GM19372 (cell line): Measurements from ENCODE around the gene STRBP.
"Not testable (repeated sequence)": the region's sequence is repeated elsewhere in the genome, so short reads cannot be mapped to it uniquely, and the experiment has no call there.

Source experiments
- ATAC-seq: cut with Tn5 transposase; IDR thresholded peaks from one replicate; pipeline ENCODE4 v1.9.1; 2021; ENCODE audit warnings: mild to moderate bottlenecking, low read depth, moderate library complexity; ENCODE audit not compliant: unreplicated experiment

The STRBP gene

DNA sequence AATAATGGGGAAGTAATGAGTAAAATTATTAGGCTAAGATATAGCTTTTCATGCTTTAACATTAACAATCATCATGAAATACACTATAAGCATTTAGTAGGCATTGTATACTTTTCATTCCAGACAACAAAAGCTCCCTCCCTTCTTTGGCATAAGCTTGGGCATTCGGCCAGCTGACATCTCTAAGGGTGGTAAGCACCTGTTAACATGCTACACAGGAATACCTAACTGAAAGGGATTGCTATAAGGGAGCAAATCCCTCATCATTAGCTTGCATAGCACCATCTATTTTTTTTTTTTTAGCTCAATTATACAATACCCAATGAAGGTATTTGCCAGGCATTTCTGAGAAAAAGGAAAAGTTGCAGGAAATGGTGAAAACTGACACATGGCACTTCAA, 16.6 kb downstream of the STRBP start:
- ATAC-seq = no peak

DNA sequence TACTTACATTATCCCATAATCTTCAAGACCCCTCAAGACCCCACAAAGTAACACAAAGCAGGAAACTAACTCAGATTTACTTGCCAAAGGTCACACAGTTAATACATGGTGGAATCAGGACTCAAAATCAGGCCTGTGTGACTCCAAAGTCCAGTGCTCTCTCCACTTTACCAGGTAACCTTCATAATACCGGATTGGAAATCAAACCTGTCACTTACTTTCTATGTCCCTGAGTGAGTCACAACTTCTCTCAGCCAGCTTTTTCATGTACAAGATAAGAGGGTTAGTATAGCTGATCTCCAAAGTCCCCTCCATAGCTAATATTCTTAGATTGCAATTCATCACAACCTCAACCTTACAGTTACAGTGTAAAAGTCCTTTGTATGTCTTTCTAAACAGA, 17.1 kb downstream of the STRBP start:
- no peak for ATAC-seq

DNA sequence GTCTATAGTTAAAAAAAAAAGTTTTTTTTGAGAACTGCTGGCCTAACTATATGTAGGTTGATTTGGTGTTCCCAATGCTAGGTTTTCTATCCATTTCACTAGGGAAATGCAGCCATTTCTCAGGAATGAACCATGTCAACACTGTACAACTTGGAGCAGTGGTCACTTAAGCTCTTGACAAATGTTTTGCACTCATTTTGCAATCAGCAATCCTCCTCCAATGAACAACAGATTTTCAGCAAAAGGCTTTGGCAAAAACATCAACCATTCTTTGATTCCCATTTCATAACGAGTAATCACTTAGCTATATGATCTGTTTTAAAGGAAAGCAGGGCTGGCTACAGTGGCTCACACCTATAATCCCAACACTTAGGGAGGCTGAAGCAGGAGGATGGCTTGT, 17.9 kb downstream of the STRBP start:
- ATAC-seq = no peak

DNA sequence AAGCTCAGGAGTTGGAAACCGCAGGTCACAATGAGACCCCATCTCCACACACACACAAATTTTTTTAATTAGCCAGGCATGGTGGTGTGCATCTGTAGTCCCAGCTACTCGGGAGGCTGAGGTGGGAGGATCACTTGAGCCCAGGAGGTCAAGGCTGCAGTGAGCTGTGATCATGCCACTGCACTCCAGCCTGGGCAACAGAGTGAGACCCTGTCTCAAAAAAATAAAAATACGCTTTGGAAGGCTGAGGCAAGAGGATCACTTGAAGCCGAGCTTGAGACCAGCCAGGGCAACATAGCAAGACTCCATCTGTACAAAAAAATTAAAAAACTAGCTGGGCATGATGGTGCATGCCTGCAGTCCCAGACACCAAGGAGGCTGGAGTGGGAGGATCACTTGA, 19.2 kb downstream of the STRBP start:
- ATAC-seq = not testable (repeated sequence)

DNA sequence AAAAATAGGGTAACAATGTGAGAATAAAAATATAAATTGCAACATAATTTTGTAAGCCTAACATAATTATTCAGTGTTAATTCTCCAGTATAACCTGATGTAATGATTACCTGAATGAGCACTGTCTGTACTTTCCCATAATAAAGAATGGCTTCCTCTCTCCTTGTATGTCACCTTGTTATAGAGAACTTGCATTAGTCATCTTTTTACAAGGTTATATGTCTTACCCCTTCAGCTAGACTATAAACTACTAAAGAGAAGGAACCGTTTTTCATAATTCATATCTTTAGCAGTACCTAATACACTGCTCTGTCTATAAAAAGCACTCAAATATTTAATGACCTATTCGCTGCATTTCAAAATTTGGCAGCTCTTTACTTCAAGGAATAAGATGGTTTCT, 19.8 kb downstream of the STRBP start:
- ATAC-seq = no peak

DNA sequence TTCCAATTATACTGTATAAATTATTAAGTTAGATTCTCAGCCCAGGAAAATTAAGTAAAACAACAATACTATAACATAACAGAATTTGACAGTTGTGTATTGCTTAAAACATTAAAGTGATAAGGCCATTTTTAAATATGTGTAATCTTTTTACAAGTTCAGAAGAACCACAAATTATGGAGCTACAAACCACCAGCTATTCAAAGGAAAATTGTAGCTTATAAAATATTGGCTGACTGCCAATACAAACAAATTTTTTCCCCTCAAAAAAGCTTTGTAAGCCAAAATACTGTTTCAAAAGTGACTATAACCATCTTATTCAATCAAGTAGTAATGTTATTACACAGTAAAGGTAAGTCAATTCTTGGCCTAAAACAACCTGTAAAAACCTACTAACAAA, 21.9 kb downstream of the STRBP start:
- ATAC-seq = no peak

DNA sequence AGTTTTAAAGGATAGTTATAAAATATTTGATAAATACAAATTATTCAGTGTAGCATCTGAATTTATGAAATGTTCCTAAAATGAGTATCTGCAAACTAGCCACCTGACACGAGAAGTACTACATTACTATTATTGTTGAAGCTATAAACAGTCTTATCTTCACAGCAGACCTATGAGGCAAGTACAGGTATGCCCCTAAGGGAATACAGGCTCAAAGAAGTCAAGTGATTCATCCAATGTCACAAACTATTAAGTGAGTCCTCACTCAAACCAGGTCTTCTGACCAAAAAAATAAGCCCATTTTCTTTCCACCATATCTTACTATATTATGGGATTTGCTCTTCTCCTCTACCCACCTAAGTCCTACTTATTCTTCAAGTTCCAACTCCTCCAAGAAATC, 28.7 kb downstream of the STRBP start:
- ATAC-seq = no peak

DNA sequence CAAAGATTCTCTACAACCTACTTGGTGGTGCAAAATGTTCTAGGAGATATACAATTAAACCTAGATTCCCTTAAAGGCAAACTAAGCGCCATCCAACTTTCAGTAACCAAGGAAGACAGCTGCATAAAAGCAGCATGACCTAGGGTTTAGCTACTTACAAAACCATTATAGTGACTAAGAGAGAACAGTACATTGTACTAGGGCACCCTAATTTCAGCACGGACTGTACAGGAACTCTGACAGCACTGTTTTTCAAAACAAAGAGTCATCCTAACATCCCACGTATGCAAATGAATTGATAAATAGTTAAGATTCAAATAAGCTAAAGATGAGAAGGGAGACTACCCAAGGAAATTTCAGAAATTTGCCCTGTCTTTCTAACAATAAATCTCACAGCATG, 30.0 kb downstream of the STRBP start:
- no peak for ATAC-seq

DNA sequence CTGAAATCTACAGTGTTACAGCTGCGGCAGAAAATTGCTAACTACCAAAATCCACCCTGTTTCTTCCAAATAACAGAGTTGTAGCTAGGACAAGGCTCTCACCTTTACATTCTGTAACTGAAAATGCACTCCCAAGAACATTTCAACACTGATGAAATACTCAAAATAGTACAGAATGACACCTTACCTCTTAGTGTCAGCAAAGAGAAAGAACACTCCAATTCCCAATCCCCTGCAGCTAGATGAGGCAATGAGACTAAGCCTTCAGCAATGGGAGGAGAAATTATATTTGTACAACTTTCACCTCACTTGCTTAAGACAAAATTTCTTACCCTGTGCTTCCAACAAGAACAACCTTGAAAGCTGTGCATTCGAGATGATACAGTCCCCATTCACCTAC, 31.2 kb downstream of the STRBP start:
- ATAC-seq = no peak

DNA sequence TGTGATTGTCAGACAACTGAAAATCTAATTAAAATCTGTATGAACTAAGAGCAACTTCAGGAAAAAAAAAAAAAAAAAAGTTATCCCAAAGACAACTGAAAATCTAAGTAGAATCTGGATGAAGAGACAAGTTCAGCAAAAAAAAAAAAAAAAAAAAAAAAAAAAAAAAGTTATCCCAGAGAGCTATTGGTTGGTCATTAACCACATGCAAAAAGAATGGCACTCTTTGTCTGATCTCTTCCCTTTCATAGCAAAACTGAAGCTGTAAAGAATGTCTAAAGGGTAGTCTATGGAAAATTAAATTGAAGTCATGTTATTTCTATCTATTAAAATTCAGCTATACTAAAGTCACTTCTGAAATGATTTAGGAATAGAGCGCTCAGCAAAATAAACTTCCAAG, 32.9 kb downstream of the STRBP start:
- no peak for ATAC-seq

DNA sequence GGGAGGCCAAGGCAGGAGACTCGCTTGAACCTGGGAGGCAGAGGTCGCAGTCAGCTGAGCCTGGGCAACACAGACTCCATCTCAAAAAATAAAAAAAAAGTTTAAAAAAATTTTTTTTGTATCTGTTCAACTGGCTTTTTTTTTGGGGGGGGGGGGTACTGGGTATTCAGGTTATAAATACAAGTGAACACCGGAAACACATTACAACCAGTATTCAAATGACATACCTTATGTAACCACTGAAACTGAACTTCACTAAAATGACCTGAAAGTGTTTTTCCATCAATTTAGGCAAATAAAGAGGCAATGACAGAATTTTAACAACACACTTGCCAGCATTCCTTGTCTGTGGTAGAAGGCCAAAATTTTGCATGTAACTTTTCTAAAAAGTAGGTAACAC, 33.5 kb downstream of the STRBP start:
- ATAC-seq = no peak

DNA sequence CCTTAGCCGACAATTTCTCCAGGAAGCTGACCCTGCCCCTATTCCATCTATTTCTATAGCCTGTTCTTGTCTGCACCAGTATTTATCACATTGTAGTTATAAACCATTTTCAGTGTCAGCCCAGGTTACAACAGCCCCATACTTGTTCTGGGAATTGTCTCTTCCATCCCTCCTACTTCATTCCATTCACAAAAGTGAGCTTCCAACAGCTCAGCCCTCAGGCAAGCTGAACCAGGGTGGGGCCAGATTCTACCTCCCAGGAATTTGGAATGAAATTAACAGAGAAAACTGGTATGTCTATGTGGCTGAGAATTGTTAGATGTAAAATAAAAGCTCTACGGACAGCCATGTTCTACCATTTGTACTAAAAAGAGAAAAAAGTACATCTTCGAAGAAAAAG, 36.1 kb downstream of the STRBP start:
- no peak for ATAC-seq

DNA sequence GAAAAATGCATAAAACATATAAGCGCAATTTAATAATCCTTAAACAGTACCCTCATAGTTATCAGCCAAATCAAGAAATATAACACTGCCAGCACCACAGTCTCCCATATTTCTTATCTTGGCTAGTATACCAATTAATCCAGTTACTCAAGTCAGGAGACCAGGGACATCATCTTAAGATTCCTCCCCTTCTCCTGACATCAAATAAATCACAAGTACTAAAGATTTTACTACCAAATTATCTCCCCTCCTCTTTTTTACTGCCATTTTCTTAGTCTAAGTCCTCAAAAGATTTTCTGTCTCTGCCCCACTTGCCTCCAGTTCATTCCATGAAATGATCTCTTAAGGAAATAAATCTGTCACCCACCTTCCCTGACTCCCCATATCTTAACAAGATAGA, 37.0 kb downstream of the STRBP start:
- ATAC-seq = no peak

DNA sequence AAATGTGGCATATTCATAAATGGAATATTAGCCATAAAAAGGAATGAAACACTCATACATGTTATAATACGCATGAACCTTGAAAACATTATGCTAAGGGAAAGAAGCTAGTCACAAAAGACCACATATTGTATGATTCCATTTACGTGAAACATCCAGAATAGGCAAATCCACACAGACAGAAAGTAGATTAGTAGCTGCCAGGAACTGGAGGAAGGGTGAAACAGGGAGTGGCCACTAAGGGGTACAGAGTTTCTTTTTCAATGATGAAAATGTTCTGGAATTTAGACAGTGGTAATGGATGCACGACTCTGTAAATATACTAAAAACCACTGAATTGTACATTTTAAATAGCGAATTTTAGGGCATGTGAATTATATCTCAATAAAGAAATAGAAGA, 39.4 kb downstream of the STRBP start:
- no peak for ATAC-seq

DNA sequence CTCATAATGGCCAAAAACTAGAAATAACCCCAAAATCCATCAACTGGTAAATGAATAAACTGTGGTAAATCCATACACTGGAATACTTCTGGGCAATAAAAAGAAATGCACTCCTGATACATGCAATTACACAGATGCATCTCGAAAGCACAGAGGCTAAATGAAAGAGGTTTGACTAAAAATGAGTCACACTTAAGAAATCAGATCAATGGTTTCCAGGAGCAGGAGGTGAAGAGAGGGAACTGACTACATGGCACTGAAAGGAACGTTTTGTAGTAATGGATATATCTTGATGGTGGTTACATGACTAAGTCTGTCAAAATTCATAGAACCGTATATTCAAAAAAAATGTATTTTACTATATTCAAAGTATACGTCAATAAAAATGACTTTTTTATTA, 42.4 kb downstream of the STRBP start:
- ATAC-seq = no peak

DNA sequence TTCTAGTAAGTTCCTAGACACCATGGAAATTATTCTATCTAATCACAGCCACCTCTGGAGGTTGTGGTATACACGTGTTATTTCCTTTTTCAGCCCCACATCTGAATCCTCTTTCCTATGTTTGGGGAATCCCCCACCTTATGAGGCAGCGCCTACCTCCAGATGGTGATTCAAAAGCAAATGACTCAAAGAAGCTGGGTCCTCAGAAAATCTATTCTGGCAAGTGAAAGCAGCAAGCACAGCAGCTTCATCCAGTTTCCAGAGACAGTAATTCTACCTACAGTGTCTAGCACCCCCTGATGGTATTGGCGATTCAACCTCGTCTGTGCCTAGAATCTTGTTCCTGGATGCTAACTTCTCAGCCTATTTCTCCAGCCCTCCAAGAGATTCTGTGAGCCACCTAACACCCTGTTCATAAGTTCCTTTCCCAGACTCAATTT, 43.0 kb downstream of the STRBP start:
- ATAC-seq = peak; percentile 91

DNA sequence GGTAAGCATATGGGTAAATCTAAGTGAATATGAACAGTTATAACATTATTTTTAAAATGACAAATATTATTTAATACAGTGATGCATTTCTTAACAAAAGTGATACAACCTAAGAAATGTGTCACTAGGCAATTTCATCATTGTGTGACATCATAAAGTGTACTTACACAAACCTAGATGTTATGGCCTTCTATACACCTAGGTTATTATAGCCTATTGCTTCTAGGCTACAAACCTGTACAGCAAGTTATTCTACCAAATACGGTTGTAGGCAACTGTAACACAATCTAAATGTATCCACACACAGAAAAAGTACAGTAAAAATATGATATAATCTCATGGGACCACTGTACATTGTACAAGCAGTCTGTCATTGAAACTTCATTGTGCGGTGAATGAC, 48.3 kb downstream of the STRBP start:
- ATAC-seq = no peak

DNA sequence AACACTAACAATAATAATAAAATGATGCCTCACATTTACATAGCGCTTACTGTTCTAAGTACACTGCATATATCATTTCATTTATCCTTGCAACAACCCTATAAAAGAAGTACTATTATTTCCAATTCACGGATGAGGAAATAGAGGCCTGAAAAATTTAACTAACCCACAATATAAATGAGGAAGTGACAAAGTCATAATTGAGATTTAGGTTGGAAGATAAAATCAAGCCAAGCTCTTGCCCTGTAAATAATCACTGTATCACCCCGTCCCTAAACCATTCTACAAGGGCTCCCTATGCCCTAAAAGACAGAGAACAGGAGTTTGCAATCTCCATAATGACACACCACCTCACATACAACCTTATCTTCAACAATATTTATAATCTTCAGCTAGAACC, 49.6 kb downstream of the STRBP start:
- no peak for ATAC-seq

DNA sequence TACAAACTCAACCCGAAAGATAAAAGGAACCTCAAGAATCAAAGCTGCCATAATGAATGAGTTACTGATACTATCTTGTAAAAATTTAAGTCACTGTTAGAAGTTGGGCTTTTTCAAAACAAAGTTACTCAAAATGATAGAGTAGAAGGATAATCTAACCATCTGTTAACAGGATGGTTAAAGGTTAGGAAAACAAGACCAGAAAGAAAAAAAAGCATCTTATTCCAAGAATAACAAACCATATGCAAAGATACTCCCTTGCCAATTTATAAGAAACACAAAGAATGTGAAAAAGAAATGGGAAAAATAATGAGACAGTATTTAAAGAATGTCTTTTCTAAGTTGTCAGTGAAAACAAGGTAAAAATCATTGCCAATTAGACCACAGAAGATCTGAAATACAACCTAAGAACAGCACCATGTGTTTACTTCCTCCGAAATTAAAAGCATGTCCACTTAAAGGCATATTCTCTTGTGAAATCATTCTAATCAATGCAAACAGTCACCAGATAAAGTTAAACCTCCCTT, 51.2 kb downstream of the STRBP start:
- no peak for ATAC-seq

DNA sequence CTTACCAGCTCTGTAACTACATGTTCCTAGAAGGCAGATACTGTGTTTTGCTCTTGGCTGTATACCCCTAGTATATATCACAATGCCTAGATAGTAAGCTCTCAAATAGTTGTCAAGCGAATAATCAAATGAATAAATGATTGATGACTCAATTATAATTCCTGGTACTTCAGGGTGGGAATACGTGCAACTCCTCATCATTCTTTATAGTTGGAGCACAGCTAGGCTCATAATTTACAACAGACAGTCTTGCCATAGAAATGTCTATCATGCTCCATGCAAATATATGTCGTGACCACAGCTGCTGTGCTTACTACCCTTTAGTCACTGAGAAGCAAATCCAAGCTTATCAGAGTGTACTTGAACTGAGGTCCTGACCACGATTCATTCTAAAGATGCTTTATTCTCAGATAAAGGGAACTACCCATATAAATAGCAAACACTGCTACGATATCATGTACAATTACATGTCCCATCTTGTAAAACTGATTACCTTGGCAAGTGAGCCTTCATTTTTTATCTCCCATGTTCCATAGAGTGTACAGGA, 52.1 kb downstream of the STRBP start:
- no peak for ATAC-seq

DNA sequence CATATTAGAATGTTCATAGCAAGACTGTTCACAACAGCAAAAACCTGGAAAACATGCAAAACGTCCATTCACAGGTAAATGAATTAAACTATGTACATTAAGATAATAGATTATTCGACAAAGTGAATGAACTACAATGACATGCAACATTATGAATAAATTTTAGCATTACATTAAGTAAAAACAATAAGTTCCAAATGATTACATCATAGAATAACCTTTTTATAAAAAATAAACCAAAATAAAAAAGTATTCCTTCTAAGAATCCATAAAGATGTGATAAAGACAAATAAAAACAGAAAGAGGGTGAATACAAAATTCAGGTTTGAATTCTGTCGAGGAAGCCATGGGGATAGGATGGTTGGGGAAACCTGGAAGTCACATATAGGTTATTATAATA, 57.3 kb downstream of the STRBP start:
- no peak for ATAC-seq

DNA sequence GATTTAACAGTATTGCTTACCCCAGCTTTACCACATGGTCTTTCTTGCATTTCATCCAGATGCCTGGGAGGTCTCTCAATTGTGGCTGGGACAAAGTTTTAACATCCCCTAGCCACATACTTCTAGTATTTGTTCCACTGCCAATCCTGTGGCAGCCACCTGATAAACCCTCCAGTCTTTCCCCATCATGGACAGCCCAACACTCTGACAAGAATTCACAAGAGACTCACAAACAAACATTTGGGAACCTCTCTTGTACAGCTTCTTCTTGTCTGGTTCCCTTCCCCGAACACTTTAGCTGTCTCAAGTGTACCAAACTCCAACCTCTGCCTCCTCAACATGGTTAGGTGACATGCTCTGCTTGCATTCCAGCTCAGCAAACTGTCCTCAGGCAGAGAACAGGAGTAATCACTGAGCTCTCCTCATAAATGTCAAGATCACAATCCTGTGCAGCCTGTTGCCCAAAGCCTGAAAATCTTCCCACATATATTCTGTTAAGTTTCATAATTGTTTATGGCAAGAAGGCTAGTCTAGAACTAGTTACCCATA, 59.7 kb downstream of the STRBP start:
- no peak for ATAC-seq

DNA sequence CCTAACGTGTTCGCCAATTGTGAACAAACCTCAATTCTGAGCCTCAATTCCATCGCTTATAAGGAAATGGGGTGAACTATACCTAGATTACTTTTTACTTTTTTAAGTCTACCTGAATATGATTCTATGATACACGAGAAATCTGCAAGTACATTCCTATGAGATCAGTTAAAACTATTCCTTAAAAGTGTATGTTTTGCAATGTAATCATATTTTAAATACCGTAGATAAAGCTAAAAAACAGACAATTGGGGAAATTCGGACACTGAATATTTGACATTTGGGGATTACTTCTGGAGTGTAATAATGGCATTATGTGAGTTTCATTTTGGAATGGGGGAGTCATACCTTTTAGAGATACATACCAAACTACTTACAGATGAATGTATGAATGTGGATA, 62.3 kb downstream of the STRBP start:
- no peak for ATAC-seq
